MCF 10A (cell line): Measurements from ENCODE around the gene RPUSD3. TPM values are rescaled to one million over a fixed set of nuclear protein-coding genes. Genes with fewer than 3 reads are reported as not detected.
"Not testable (repeated sequence)": the region's sequence is repeated elsewhere in the genome, so short reads cannot be mapped to it uniquely, and the experiment has no call there.

Experiments used
- BruUV-seq: library from RNA; stranded (reverse); fragments of 400-500 nt; replicated peaks from 2 replicates; lab custom pipeline; 2021; lab: Mats Ljungman, UMichigan
- CTCF ChIA-PET: fragments of 300-600 bp; sonication (Branson Sonifier 250); formaldehyde crosslinking; extraction: SDS; loops from one replicate; lab custom pipeline; 2021; ENCODE audit warnings: antibody characterized with exemption, inconsistent platforms; lab: Yijun Ruan, JAX
- POLR2A ChIA-PET: fragments of 300-600, 350-650 bp; sonication (Branson Sonifier 250); formaldehyde crosslinking; extraction: SDS; loops from one replicate; lab custom pipeline; 2020; ENCODE audit warnings: antibody characterized with exemption, inconsistent platforms; lab: Yijun Ruan, JAX
- DNase-seq: peaks from one replicate; pipeline ENCODE4 v3.0.0-alpha.2; 2018; ENCODE audit not compliant: unreplicated experiment
- H3K27ac Mint-ChIP-seq: one replicate; pipeline ENCODE4 v1.8.0; 2022; ENCODE audit warnings: mild to moderate bottlenecking, low read depth, mixed read lengths; ENCODE audit not compliant: unreplicated experiment
- H3K27me3 Mint-ChIP-seq: one replicate; pipeline ENCODE4 v1.8.0; 2022; ENCODE audit warnings: mixed read lengths; ENCODE audit not compliant: insufficient read depth, unreplicated experiment
- H3K36me3 Mint-ChIP-seq: one replicate; pipeline ENCODE4 v1.8.0; 2022; ENCODE audit warnings: mild to moderate bottlenecking, moderate library complexity, mixed read lengths; ENCODE audit not compliant: insufficient read depth, unreplicated experiment
- H3K4me1 Mint-ChIP-seq: one replicate; pipeline ENCODE4 v1.8.0; 2022; ENCODE audit warnings: mixed read lengths; ENCODE audit not compliant: insufficient read depth, unreplicated experiment
- H3K4me3 Mint-ChIP-seq: one replicate; pipeline ENCODE4 v1.8.0; 2022; ENCODE audit warnings: mild to moderate bottlenecking, moderate library complexity, mixed read lengths; ENCODE audit not compliant: unreplicated experiment
- H3K9me3 Mint-ChIP-seq: one replicate; pipeline ENCODE4 v1.8.0; 2022; ENCODE audit warnings: mixed read lengths; ENCODE audit not compliant: unreplicated experiment
- intact Hi-C: fragments of 100-400 bp; cut with micrococcal nuclease; formaldehyde crosslinking; loops from 2 replicates; pipeline ENCODE4 v1.14.1; 2022
- total RNA-seq: library from RNA; stranded (reverse); gene quantifications from 2 replicates; pipeline ENCODE4 v1.2.3, GENCODE V29; 2022
- TF ChIP-seq, protein P1 (sequence below): fragments of 200-600 bp; IDR thresholded peaks from one replicate; pipeline ENCODE4 v1.8.0; 2022; ENCODE audit warnings: antibody characterized with exemption, mild to moderate bottlenecking; ENCODE audit not compliant: unreplicated experiment

RPUSD3 gene
- total RNA-seq, 1 experiment from 2014 or later = 40.7 TPM

DNA sequence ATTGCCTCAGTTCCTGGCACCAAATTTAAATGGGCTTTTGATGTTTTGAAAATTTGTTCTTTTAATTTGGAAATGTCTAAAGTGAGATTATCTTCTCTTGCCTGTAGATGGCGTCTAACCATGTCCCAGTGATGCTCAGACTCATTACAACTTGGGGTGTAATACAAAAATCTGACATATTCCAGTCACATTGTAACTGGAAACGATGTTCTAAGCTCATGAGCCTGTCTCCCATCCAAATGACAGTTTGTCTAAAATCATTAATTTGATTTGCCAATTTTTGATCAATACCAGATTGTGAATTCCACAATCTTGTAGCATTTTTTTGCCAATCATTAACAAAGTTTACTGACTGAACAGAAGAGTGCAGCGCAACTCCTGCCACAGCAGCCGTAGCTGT, 5.1 kb upstream of the RPUSD3 start:
- ChIA-PET POLR2A (interaction anchor here (1.0 to 2.1 kb wide), 10 partner anchors 17 to 98 kb away, joined by 3 to 12 read pairs (median 6); partner anchors contain the start of genes CRELD1 and IL17RE), CTCF (interaction anchor here (0.6 to 4.5 kb wide), 16 partner anchors 16 to 178 kb away, joined by 3 to 31 read pairs (median 5); partner anchors contain the start of gene IL17RE)
- intact Hi-C loops = loop anchor here (1.0 to 10.0 kb wide), 5 partner anchors 48 to 436 kb away; partner anchors contain the start of genes CRELD1 and IL17RC
- H3K27me3 Mint-ChIP-seq, BruUV-seq, H3K36me3 Mint-ChIP-seq, H3K4me3 Mint-ChIP-seq, H3K9me3 Mint-ChIP-seq: not testable (repeated sequence)
- Mint-ChIP-seq H3K4me1 (peaks cover 35% of the 10 kb centered on the region), H3K27ac (peak overlapping the region; percentile 33)
- TF ChIP-seq, protein P1, sequence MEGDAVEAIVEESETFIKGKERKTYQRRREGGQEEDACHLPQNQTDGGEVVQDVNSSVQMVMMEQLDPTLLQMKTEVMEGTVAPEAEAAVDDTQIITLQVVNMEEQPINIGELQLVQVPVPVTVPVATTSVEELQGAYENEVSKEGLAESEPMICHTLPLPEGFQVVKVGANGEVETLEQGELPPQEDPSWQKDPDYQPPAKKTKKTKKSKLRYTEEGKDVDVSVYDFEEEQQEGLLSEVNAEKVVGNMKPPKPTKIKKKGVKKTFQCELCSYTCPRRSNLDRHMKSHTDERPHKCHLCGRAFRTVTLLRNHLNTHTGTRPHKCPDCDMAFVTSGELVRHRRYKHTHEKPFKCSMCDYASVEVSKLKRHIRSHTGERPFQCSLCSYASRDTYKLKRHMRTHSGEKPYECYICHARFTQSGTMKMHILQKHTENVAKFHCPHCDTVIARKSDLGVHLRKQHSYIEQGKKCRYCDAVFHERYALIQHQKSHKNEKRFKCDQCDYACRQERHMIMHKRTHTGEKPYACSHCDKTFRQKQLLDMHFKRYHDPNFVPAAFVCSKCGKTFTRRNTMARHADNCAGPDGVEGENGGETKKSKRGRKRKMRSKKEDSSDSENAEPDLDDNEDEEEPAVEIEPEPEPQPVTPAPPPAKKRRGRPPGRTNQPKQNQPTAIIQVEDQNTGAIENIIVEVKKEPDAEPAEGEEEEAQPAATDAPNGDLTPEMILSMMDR = peak; percentile 49
- DNase-seq = peak; percentile 49

DNA sequence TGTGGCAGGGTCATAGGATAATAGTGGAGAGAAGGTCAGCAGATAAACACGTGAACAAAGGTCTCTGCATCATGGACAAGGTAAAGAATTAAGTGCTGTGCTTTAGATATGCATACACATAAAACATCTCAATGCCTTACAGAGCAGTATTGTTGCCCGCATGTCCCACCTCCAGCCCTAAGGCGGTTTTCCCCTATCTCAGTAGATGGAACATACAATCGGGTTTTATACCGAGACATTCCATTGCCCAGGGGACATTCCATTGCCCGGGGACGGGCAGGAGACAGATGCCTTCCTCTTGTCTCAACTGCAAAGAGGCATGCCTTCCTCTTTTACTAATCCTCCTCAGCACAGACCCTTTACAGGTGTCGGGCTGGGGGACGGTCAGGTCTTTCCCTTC, 4.1 kb upstream of the RPUSD3 start:
- POLR2A ChIA-PET = interaction anchor here (1.3 to 2.1 kb wide), 6 partner anchors 36 to 99 kb away, joined by 3 to 12 read pairs (median 7); partner anchors contain the start of gene CRELD1
- not testable (repeated sequence) for BruUV-seq, H3K9me3 Mint-ChIP-seq, H3K27me3 Mint-ChIP-seq, H3K4me3 Mint-ChIP-seq, H3K27ac Mint-ChIP-seq, H3K36me3 Mint-ChIP-seq, DNase-seq
- CTCF ChIA-PET = interaction anchor here (0.6 to 4.5 kb wide), 8 partner anchors 44 to 366 kb away, joined by 3 to 31 read pairs (median 6); partner anchors contain the start of gene IL17RE
- intact Hi-C loops = loop anchor here (1.0 to 10.0 kb wide), 3 partner anchors 49 to 437 kb away; partner anchors contain the start of gene IL17RC
- H3K4me1 Mint-ChIP-seq = peaks cover 31% of the 10 kb centered on the region

DNA sequence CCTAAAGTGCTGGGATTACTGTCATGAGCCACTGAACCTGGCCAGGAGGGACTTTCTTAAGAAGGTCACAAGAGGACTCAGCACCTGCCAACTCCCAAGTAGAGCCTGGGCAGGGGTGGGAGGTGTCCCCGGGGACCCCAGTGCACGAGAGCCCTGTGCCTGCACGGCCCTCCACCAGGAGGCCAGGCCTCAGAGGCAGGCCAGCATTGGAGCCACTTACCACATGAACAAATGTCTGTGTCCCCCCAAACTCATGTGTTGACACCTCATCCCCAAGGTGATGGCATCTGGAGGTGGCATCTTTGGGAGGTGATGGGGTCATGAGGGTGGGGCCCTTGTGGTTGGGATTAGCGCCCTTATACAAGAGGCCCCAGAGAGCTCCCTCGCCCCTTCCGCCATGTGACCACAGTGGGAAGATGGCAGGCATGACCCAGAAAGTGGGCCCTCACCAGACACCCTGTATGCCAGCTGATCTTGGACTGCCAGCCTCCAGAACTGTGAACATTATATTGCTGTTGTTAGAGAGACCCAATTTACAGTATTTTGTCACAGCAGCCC, 3.2 kb upstream of the RPUSD3 start:
- peaks cover 11% of the 10 kb centered on the region for H3K36me3 Mint-ChIP-seq
- DNase-seq = no peak
- POLR2A ChIA-PET = interaction anchor here (0.6 to 1.2 kb wide), 3 partner anchors 34 to 108 kb away, joined by 3 to 5 read pairs (median 4); no protein-coding TSS in a partner anchor
- peaks cover 29% of the 10 kb centered on the region for H3K4me1 Mint-ChIP-seq
- H3K27me3 Mint-ChIP-seq = no peaks in the 10 kb centered on the region
- CTCF ChIA-PET = interaction anchor here (0.6 to 2.9 kb wide), 6 partner anchors 37 to 117 kb away, joined by 3 to 21 read pairs (median 3); partner anchors contain the start of gene CRELD1
- intact Hi-C loops = loop anchor here (10.0 kb wide), 1 partner anchor 438 kb away; no protein-coding TSS in a partner anchor
- no TSS peak for BruUV-seq
- TF ChIP-seq, protein P1 = no peak
- H3K4me3 Mint-ChIP-seq = no peak overlapping the region
- no peaks in the 10 kb centered on the region for H3K9me3 Mint-ChIP-seq
- H3K27ac Mint-ChIP-seq = no peak overlapping the region

DNA sequence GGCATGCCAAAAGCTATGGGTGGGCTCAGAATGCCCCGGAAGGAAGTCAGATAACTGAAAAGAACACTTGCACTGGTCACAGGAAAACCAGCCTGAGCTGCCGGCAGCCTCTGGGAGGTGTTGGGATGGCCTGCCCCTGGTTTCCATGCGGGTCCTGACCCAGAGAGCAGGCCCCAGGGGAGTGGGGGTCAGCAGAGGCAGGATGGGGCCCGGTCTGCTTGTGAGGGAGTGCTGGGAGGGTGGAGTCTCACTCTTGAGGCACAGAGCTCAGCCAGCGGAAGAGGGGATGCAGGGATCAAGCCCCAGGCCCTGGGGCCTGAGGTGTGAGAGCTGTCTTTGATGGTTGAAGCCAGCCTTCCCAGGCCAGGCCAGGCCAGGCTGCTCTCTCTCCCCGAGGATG, 2.4 kb upstream of the RPUSD3 start:
- Mint-ChIP-seq H3K4me1 (peaks cover 22% of the 10 kb centered on the region), H3K4me3 (no peak overlapping the region), H3K9me3 (no peaks in the 10 kb centered on the region), H3K27me3 (no peaks in the 10 kb centered on the region), H3K27ac (no peak overlapping the region), H3K36me3 (peaks cover 19% of the 10 kb centered on the region)
- intact Hi-C loops = loop anchor here (10.0 kb wide), 1 partner anchor 439 kb away; no protein-coding TSS in a partner anchor
- no TSS peak for BruUV-seq
- TF ChIP-seq, protein P1 = no peak
- ChIA-PET POLR2A (interaction anchor here (0.6 to 3.3 kb wide), 5 partner anchors 35 to 109 kb away, joined by 3 to 14 read pairs (median 4); partner anchors contain the start of gene CRELD1), CTCF (interaction anchor here (0.6 to 2.9 kb wide), 6 partner anchors 38 to 118 kb away, joined by 3 to 21 read pairs (median 3); partner anchors contain the start of gene CRELD1)
- no peak for DNase-seq
